Measurements from ENCODE around the gene COL6A2.

GRCh38 chr21:46155514-46156377 lies 57.8 kb downstream of the COL6A2 start, which contains the start of gene FTCD:
- no peak for TF ChIP-seq CTCF (IDR thresholded peaks at IDR 0.05; ENCODE audit: low read depth, low read length, poor library complexity, severe bottlenecking)
- no peak for TF ChIP-seq EZH2phosphoT487 (IDR thresholded peaks at IDR 0.05; ENCODE audit: borderline replicate concordance, low read length)

All from DOHH2 (cell line).